HCT116 (cell line): ENCODE data around the gene PCDH10. TPM values are rescaled to one million over a fixed set of nuclear protein-coding genes. Genes with fewer than 3 reads are reported as not detected.

ENCODE experiments used
- ATAC-seq: fragments of 200-7000 bp; cut with Tn5 transposase; 2 replicates; pipeline ENCODE4 v1.9.1; 2020; ENCODE audit warnings: mild to moderate bottlenecking, moderate library complexity
- BruUV-seq: library from RNA; stranded (reverse); fragments of 400-500 nt; replicated peaks from 2 replicates; lab custom pipeline; 2021; lab: Mats Ljungman, UMichigan
- CTCF ChIA-PET: fragments of 300-600 bp; sonication (Branson Sonifier 250); formaldehyde crosslinking; loops from one replicate; lab custom pipeline; 2021; ENCODE audit warnings: antibody characterized with exemption; lab: Charles Lee
- POLR2A ChIA-PET: fragments of 300-600, 350-600 bp; sonication (Branson Sonifier 250); formaldehyde crosslinking; loops from one replicate; lab custom pipeline; 2021; ENCODE audit warnings: antibody characterized with exemption; lab: Charles Lee
- RAD21 ChIA-PET, 2 experiments: fragments of 300-600 bp; sonication (Branson Sonifier 250); formaldehyde crosslinking; loops; one replicate each; lab custom pipeline; 2023; ENCODE audit warnings: low total read pairs in 2 of 2; ENCODE audit not compliant: uncharacterized antibody in 2 of 2, unreplicated experiment in 2 of 2, low non-redundant PET in 1 of 2; lab: Charles Lee
- DNase-seq: peaks from one replicate; pipeline ENCODE4 v3.0.0-alpha.2; 2010; ENCODE audit warnings: low read depth, low spot score
- H2AFZ ChIP-seq: fragments of 200-600 bp; shearing (Covaris generic), sonication (generic); 2 replicates; pipeline ENCODE4 v1.6.1; 2017; ENCODE audit warnings: low read depth, mixed run types, mixed read lengths, antibody characterized with exemption, low read length; ENCODE audit not compliant: poor library complexity, severe bottlenecking
- H3K27ac ChIP-seq: 2 replicates; pipeline ENCODE4 v1.5.1; 2012; ENCODE audit warnings: low read depth, low read length
- H3K27me3 ChIP-seq: fragments of 200-600 bp; sonication (generic); 2 replicates; pipeline ENCODE4 v1.6.1; 2016; ENCODE audit warnings: mixed run types, low read length, mixed read lengths; ENCODE audit not compliant: insufficient read depth
- H3K36me3 ChIP-seq, 2 experiments: fragments of 200-500 bp in 1 of 2; fragments of 200-600 bp in 1 of 2; sonication (Bioruptor generic) in 1 of 2; sonication (generic) in 1 of 2; 2 replicates each; pipeline versions ENCODE4 v1.5.1 to v1.6.1; 2014 to 2016; ENCODE audit warnings: low read length in 2 of 2, inconsistent platforms in 1 of 2, mixed read lengths in 1 of 2, mixed run types in 1 of 2; ENCODE audit not compliant: insufficient read depth in 2 of 2, control insufficient read depth in 1 of 2
- H3K4me1 ChIP-seq, 2 experiments: fragments of 200-600 bp in 1 of 2; sonication (generic) in 1 of 2; 2 replicates each; pipeline versions ENCODE4 v1.5.1 to v1.6.1; 2012 to 2017; ENCODE audit warnings: low read length in 2 of 2, inconsistent platforms in 1 of 2, mild to moderate bottlenecking in 1 of 2, mixed read lengths in 1 of 2, mixed run types in 1 of 2, moderate library complexity in 1 of 2; ENCODE audit not compliant: insufficient read depth in 2 of 2, control insufficient read depth in 1 of 2
- H3K4me2 ChIP-seq: fragments of 200-600 bp; sonication (generic); 2 replicates; pipeline ENCODE4 v1.6.1; 2017; ENCODE audit warnings: mixed run types, low read length, mixed read lengths
- H3K4me3 ChIP-seq, 2 experiments: fragments of 200-600 bp in 1 of 2; sonication (generic) in 1 of 2; replicated peaks in 1 of 2; 2 replicates each; pipeline ENCODE4 v1.5.1; 2011 to 2016; ENCODE audit warnings: low read length in 2 of 2, control low read depth in 1 of 2, low read depth in 1 of 2, mild to moderate bottlenecking in 1 of 2, mixed read lengths in 1 of 2, mixed run types in 1 of 2
- H3K79me2 ChIP-seq: fragments of 200-600 bp; sonication (generic); 2 replicates; pipeline ENCODE4 v1.6.1; 2017; ENCODE audit warnings: mild to moderate bottlenecking, mixed run types, low read length, moderate library complexity, mixed read lengths; ENCODE audit not compliant: insufficient read depth
- H3K9ac ChIP-seq: fragments of 200-600 bp; sonication (generic); 2 replicates; pipeline ENCODE4 v1.6.1; 2016; ENCODE audit warnings: low read length, mixed read lengths
- H3K9me2 ChIP-seq: fragments of 200-600 bp; sonication (generic), shearing (Covaris generic); 2 replicates; pipeline ENCODE4 v1.6.1; 2017; ENCODE audit warnings: mixed run types, mild to moderate bottlenecking, moderate library complexity; ENCODE audit not compliant: insufficient read depth
- H3K9me3 ChIP-seq, 2 experiments: fragments of 200-500 bp in 1 of 2; fragments of 200-600 bp in 1 of 2; sonication (Bioruptor generic) in 1 of 2; sonication (generic) in 1 of 2; 2 replicates each; pipeline ENCODE4 v1.6.1; 2014 to 2017; ENCODE audit warnings: low read length in 2 of 2, mixed read lengths in 2 of 2, inconsistent platforms in 1 of 2, low read depth in 1 of 2, mild to moderate bottlenecking in 1 of 2, mixed run types in 1 of 2, moderate library complexity in 1 of 2; ENCODE audit not compliant: control insufficient read depth in 1 of 2, insufficient read depth in 1 of 2
- H4K20me1 ChIP-seq: fragments of 200-600 bp; sonication (generic), shearing (Covaris generic); 2 replicates; pipeline ENCODE4 v1.6.1; 2017; ENCODE audit warnings: mixed run types, mild to moderate bottlenecking, moderate library complexity; ENCODE audit not compliant: insufficient read depth
- FOSL1 ChIP-seq: IDR thresholded peaks from 2 replicates; pipeline ENCODE4 v1.6.1; 2012; ENCODE audit warnings: low read depth
- JUND ChIP-seq: IDR thresholded peaks from 2 replicates; pipeline ENCODE4 v1.6.1; 2012
- MAX ChIP-seq: IDR thresholded peaks from 2 replicates; pipeline ENCODE4 v1.6.1; 2012
- POLR2A ChIP-seq: IDR thresholded peaks from 2 replicates; pipeline ENCODE4 v1.7.0; 2011; ENCODE audit warnings: borderline replicate concordance; ENCODE audit not compliant: insufficient read depth, insufficient read length; ENCODE audit errors: extremely low read depth
- SIN3A ChIP-seq: IDR thresholded peaks from 2 replicates; pipeline ENCODE4 v1.6.1; 2012; ENCODE audit warnings: low read depth
- SP1 ChIP-seq: IDR thresholded peaks from 2 replicates; pipeline ENCODE4 v1.6.1; 2012; ENCODE audit warnings: low read depth
- SRF ChIP-seq: IDR thresholded peaks from 2 replicates; pipeline ENCODE4 v1.6.1; 2012; ENCODE audit warnings: low read depth
- TCF7L2 ChIP-seq: IDR thresholded peaks from 2 replicates; pipeline ENCODE4 v1.7.0; 2011; ENCODE audit warnings: borderline replicate concordance, inconsistent platforms; ENCODE audit not compliant: insufficient read depth, insufficient read length; ENCODE audit errors: extremely low read depth
- ZBTB33 ChIP-seq: IDR thresholded peaks from 2 replicates; pipeline ENCODE4 v1.6.1; 2011; ENCODE audit warnings: mild to moderate bottlenecking, low read length, moderate library complexity; ENCODE audit not compliant: insufficient replicate concordance; ENCODE audit errors: extremely low read depth
- ZFX ChIP-seq: fragments of 450-650 bp; IDR thresholded peaks from 2 replicates; pipeline ENCODE4 v1.6.1; 2017
- ZNF274 ChIP-seq: fragments of 200-500 bp; sonication (Bioruptor generic); IDR thresholded peaks from 2 replicates; pipeline ENCODE4 v1.6.1; 2014; ENCODE audit warnings: mild to moderate bottlenecking, low read depth, low read length, inconsistent platforms
- intact Hi-C: fragments of 100-400 bp; cut with micrococcal nuclease; formaldehyde crosslinking; loops from 2 replicates; pipeline ENCODE4 v1.10.0; 2022
- total RNA-seq: library from RNA; stranded (reverse); gene quantifications from one replicate; pipeline ENCODE4 v1.2.1, GENCODE V29; 2021; ENCODE audit not compliant: unreplicated experiment

Gene PCDH10
- total RNA-seq, 1 experiment from 2014 or later = not detected

- intact Hi-C loops = no loop called here
- CTCF ChIA-PET = no interaction called here
- H3K9me3 ChIP-seq = no peaks in the 10 kb centered on the region
- no peak overlapping the region for H3K4me2 ChIP-seq
- H3K4me1 ChIP-seq = no peaks in the 10 kb centered on the region
- no peaks in the 10 kb centered on the region for H3K36me3 ChIP-seq
- no peak for DNase-seq
- no peaks in the 10 kb centered on the region for H4K20me1 ChIP-seq
- H3K27ac ChIP-seq = no peak overlapping the region
- POLR2A ChIA-PET = no interaction called here
- no peak overlapping the region for H3K9ac ChIP-seq
- no peaks in the 10 kb centered on the region for H3K27me3 ChIP-seq
- H3K9me2 ChIP-seq = no peaks in the 10 kb centered on the region
- BruUV-seq = no TSS peak
- H2AFZ ChIP-seq = no peak overlapping the region
- H3K79me2 ChIP-seq = no peaks in the 10 kb centered on the region
- ATAC-seq = no peak
- H3K4me3 ChIP-seq = no peak overlapping the region
- no peak for TF ChIP-seq SRF
- TF ChIP-seq SP1 = no peak
- no peak for TF ChIP-seq MAX
- TF ChIP-seq ZBTB33 = no peak
- TF ChIP-seq POLR2A = no peak
- no peak for TF ChIP-seq TCF7L2
- TF ChIP-seq ZFX = no peak
- no peak for TF ChIP-seq JUND
- TF ChIP-seq SIN3A = no peak
- TF ChIP-seq ZNF274 = no peak
- TF ChIP-seq FOSL1 = no peak
- RAD21 ChIA-PET = interaction anchor here in 1 of 2 experiments (0.7 kb wide), 1 partner anchor 42 kb away, joined by 3 read pairs; no protein-coding TSS in a partner anchor
Observed at GRCh38 chr4:133188433-133189146, 39.5 kb downstream of the PCDH10 start.
